HCT116 (cell line): Measurements from ENCODE around the gene PYCR2. TPM values are rescaled to one million over a fixed set of nuclear protein-coding genes. Genes with fewer than 3 reads are reported as not detected.

Source experiments
- ATAC-seq: fragments of 200-7000 bp; cut with Tn5 transposase; 2 replicates; pipeline ENCODE4 v1.9.1; 2020; ENCODE audit warnings: mild to moderate bottlenecking, moderate library complexity
- BruUV-seq: library from RNA; stranded (reverse); fragments of 400-500 nt; replicated peaks from 2 replicates; lab custom pipeline; 2021; lab: Mats Ljungman, UMichigan
- CTCF ChIA-PET: fragments of 300-600 bp; sonication (Branson Sonifier 250); formaldehyde crosslinking; loops from one replicate; lab custom pipeline; 2021; ENCODE audit warnings: antibody characterized with exemption; lab: Charles Lee
- POLR2A ChIA-PET: fragments of 300-600, 350-600 bp; sonication (Branson Sonifier 250); formaldehyde crosslinking; loops from one replicate; lab custom pipeline; 2021; ENCODE audit warnings: antibody characterized with exemption; lab: Charles Lee
- RAD21 ChIA-PET, 2 experiments: fragments of 300-600 bp; sonication (Branson Sonifier 250); formaldehyde crosslinking; loops; one replicate each; lab custom pipeline; 2023; ENCODE audit warnings: low total read pairs in 2 of 2; ENCODE audit not compliant: uncharacterized antibody in 2 of 2, unreplicated experiment in 2 of 2, low non-redundant PET in 1 of 2; lab: Charles Lee
- DNase-seq: peaks from one replicate; pipeline ENCODE4 v3.0.0-alpha.2; 2010; ENCODE audit warnings: low read depth, low spot score
- H2AFZ ChIP-seq: fragments of 200-600 bp; shearing (Covaris generic), sonication (generic); 2 replicates; pipeline ENCODE4 v1.6.1; 2017; ENCODE audit warnings: low read depth, mixed run types, mixed read lengths, antibody characterized with exemption, low read length; ENCODE audit not compliant: poor library complexity, severe bottlenecking
- H3K27ac ChIP-seq: 2 replicates; pipeline ENCODE4 v1.5.1; 2012; ENCODE audit warnings: low read depth, low read length
- H3K27me3 ChIP-seq: fragments of 200-600 bp; sonication (generic); 2 replicates; pipeline ENCODE4 v1.6.1; 2016; ENCODE audit warnings: mixed run types, low read length, mixed read lengths; ENCODE audit not compliant: insufficient read depth
- H3K36me3 ChIP-seq, 2 experiments: fragments of 200-500 bp in 1 of 2; fragments of 200-600 bp in 1 of 2; sonication (Bioruptor generic) in 1 of 2; sonication (generic) in 1 of 2; 2 replicates each; pipeline versions ENCODE4 v1.5.1 to v1.6.1; 2014 to 2016; ENCODE audit warnings: low read length in 2 of 2, inconsistent platforms in 1 of 2, mixed read lengths in 1 of 2, mixed run types in 1 of 2; ENCODE audit not compliant: insufficient read depth in 2 of 2, control insufficient read depth in 1 of 2
- H3K4me1 ChIP-seq, 2 experiments: fragments of 200-600 bp in 1 of 2; sonication (generic) in 1 of 2; 2 replicates each; pipeline versions ENCODE4 v1.5.1 to v1.6.1; 2012 to 2017; ENCODE audit warnings: low read length in 2 of 2, inconsistent platforms in 1 of 2, mild to moderate bottlenecking in 1 of 2, mixed read lengths in 1 of 2, mixed run types in 1 of 2, moderate library complexity in 1 of 2; ENCODE audit not compliant: insufficient read depth in 2 of 2, control insufficient read depth in 1 of 2
- H3K4me2 ChIP-seq: fragments of 200-600 bp; sonication (generic); 2 replicates; pipeline ENCODE4 v1.6.1; 2017; ENCODE audit warnings: mixed run types, low read length, mixed read lengths
- H3K4me3 ChIP-seq, 2 experiments: fragments of 200-600 bp in 1 of 2; sonication (generic) in 1 of 2; replicated peaks in 1 of 2; 2 replicates each; pipeline ENCODE4 v1.5.1; 2011 to 2016; ENCODE audit warnings: low read length in 2 of 2, control low read depth in 1 of 2, low read depth in 1 of 2, mild to moderate bottlenecking in 1 of 2, mixed read lengths in 1 of 2, mixed run types in 1 of 2
- H3K79me2 ChIP-seq: fragments of 200-600 bp; sonication (generic); 2 replicates; pipeline ENCODE4 v1.6.1; 2017; ENCODE audit warnings: mild to moderate bottlenecking, mixed run types, low read length, moderate library complexity, mixed read lengths; ENCODE audit not compliant: insufficient read depth
- H3K9ac ChIP-seq: fragments of 200-600 bp; sonication (generic); 2 replicates; pipeline ENCODE4 v1.6.1; 2016; ENCODE audit warnings: low read length, mixed read lengths
- H3K9me2 ChIP-seq: fragments of 200-600 bp; sonication (generic), shearing (Covaris generic); 2 replicates; pipeline ENCODE4 v1.6.1; 2017; ENCODE audit warnings: mixed run types, mild to moderate bottlenecking, moderate library complexity; ENCODE audit not compliant: insufficient read depth
- H3K9me3 ChIP-seq, 2 experiments: fragments of 200-500 bp in 1 of 2; fragments of 200-600 bp in 1 of 2; sonication (Bioruptor generic) in 1 of 2; sonication (generic) in 1 of 2; 2 replicates each; pipeline ENCODE4 v1.6.1; 2014 to 2017; ENCODE audit warnings: low read length in 2 of 2, mixed read lengths in 2 of 2, inconsistent platforms in 1 of 2, low read depth in 1 of 2, mild to moderate bottlenecking in 1 of 2, mixed run types in 1 of 2, moderate library complexity in 1 of 2; ENCODE audit not compliant: control insufficient read depth in 1 of 2, insufficient read depth in 1 of 2
- H4K20me1 ChIP-seq: fragments of 200-600 bp; sonication (generic), shearing (Covaris generic); 2 replicates; pipeline ENCODE4 v1.6.1; 2017; ENCODE audit warnings: mixed run types, mild to moderate bottlenecking, moderate library complexity; ENCODE audit not compliant: insufficient read depth
- CBX3 ChIP-seq: IDR thresholded peaks from 2 replicates; pipeline ENCODE4 v1.6.1; 2012; ENCODE audit warnings: low read depth
- CEBPB ChIP-seq: IDR thresholded peaks from 2 replicates; pipeline ENCODE4 v1.6.1; 2012; ENCODE audit warnings: low read depth
- CTCF ChIP-seq, 3 experiments: fragments of 200-600 bp in 1 of 3; sonication (generic) in 1 of 3; IDR thresholded peaks in 2 of 3; conservative IDR thresholded peaks in 1 of 3; 2 replicates each; pipeline ENCODE4 v1.5.1; 2012 to 2017; ENCODE audit warnings: low read depth in 2 of 3, low read length in 2 of 3, antibody characterized with exemption in 1 of 3, borderline replicate concordance in 1 of 3, control low read depth in 1 of 3, mild to moderate bottlenecking in 1 of 3, mixed read lengths in 1 of 3, mixed run types in 1 of 3, moderate library complexity in 1 of 3; ENCODE audit not compliant: insufficient read depth in 1 of 3
- EGR1 ChIP-seq: IDR thresholded peaks from 2 replicates; pipeline ENCODE4 v1.6.1; 2012; ENCODE audit warnings: low read depth
- ELF1 ChIP-seq: IDR thresholded peaks from 2 replicates; pipeline ENCODE4 v1.6.1; 2012; ENCODE audit warnings: low read depth, borderline replicate concordance
- EZH2 ChIP-seq: fragments of 200-600 bp; sonication (generic); IDR thresholded peaks from 2 replicates; pipeline ENCODE4 v1.6.1; 2017; ENCODE audit warnings: antibody characterized with exemption, mixed run types
- EZH2phosphoT487 ChIP-seq: fragments of 200-600 bp; IDR thresholded peaks from 2 replicates; pipeline ENCODE4 v1.6.1; 2018; ENCODE audit warnings: antibody characterized with exemption, borderline replicate concordance
- FOSL1 ChIP-seq: IDR thresholded peaks from 2 replicates; pipeline ENCODE4 v1.6.1; 2012; ENCODE audit warnings: low read depth
- POLR2A ChIP-seq: IDR thresholded peaks from 2 replicates; pipeline ENCODE4 v1.7.0; 2011; ENCODE audit warnings: borderline replicate concordance; ENCODE audit not compliant: insufficient read depth, insufficient read length; ENCODE audit errors: extremely low read depth
- RAD21 ChIP-seq: IDR thresholded peaks from 2 replicates; pipeline ENCODE4 v1.6.1; 2012; ENCODE audit warnings: low read depth, mild to moderate bottlenecking
- REST ChIP-seq: IDR thresholded peaks from 2 replicates; pipeline ENCODE4 v1.6.1; 2012; ENCODE audit warnings: low read depth
- SIN3A ChIP-seq: IDR thresholded peaks from 2 replicates; pipeline ENCODE4 v1.6.1; 2012; ENCODE audit warnings: low read depth
- SP1 ChIP-seq: IDR thresholded peaks from 2 replicates; pipeline ENCODE4 v1.6.1; 2012; ENCODE audit warnings: low read depth
- SRF ChIP-seq: IDR thresholded peaks from 2 replicates; pipeline ENCODE4 v1.6.1; 2012; ENCODE audit warnings: low read depth
- TCF7L2 ChIP-seq: IDR thresholded peaks from 2 replicates; pipeline ENCODE4 v1.7.0; 2011; ENCODE audit warnings: borderline replicate concordance, inconsistent platforms; ENCODE audit not compliant: insufficient read depth, insufficient read length; ENCODE audit errors: extremely low read depth
- YY1 ChIP-seq: IDR thresholded peaks from 2 replicates; pipeline ENCODE4 v1.6.1; 2011; ENCODE audit warnings: low read length, low read depth, moderate library complexity, mild to moderate bottlenecking; ENCODE audit not compliant: insufficient replicate concordance; ENCODE audit errors: extremely low read depth
- ZBTB33 ChIP-seq: IDR thresholded peaks from 2 replicates; pipeline ENCODE4 v1.6.1; 2011; ENCODE audit warnings: mild to moderate bottlenecking, low read length, moderate library complexity; ENCODE audit not compliant: insufficient replicate concordance; ENCODE audit errors: extremely low read depth
- ZFX ChIP-seq: fragments of 450-650 bp; IDR thresholded peaks from 2 replicates; pipeline ENCODE4 v1.6.1; 2017
- ZNF274 ChIP-seq: fragments of 200-500 bp; sonication (Bioruptor generic); IDR thresholded peaks from 2 replicates; pipeline ENCODE4 v1.6.1; 2014; ENCODE audit warnings: mild to moderate bottlenecking, low read depth, low read length, inconsistent platforms
- intact Hi-C: fragments of 100-400 bp; cut with micrococcal nuclease; formaldehyde crosslinking; loops from 2 replicates; pipeline ENCODE4 v1.10.0; 2022
- total RNA-seq: library from RNA; stranded (reverse); gene quantifications from one replicate; pipeline ENCODE4 v1.2.1, GENCODE V29; 2021; ENCODE audit not compliant: unreplicated experiment
- TF ChIP-seq, protein P1 (sequence below): IDR thresholded peaks from 2 replicates; pipeline ENCODE4 v1.6.1; 2012

Gene PYCR2
- total RNA-seq, 1 experiment from 2014 or later: 107 TPM

GRCh38 chr1:225926551-225927113 is 2.6 kb upstream of the PYCR2 start:
- POLR2A ChIA-PET: no interaction called here
- H3K9me2 ChIP-seq: no peaks in the 10 kb centered on the region
- no peaks in the 10 kb centered on the region for H3K9me3 ChIP-seq
- intact Hi-C loops: no loop called here
- no TSS peak for BruUV-seq
- no peak for ATAC-seq
- H3K27ac ChIP-seq: no peak overlapping the region
- no peak for TF ChIP-seq RAD21
- TF ChIP-seq ZFX: no peak
- no peak for TF ChIP-seq ELF1
- TF ChIP-seq EZH2phosphoT487: no peak
- TF ChIP-seq CBX3: no peak
- TF ChIP-seq TCF7L2: no peak
- TF ChIP-seq SIN3A: no peak
- TF ChIP-seq, protein P1, sequence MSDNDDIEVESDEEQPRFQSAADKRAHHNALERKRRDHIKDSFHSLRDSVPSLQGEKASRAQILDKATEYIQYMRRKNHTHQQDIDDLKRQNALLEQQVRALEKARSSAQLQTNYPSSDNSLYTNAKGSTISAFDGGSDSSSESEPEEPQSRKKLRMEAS: no peak
- TF ChIP-seq YY1: no peak
- no peak for TF ChIP-seq CTCF (IDR thresholded peaks at IDR 0.05 in 2 of 3, conservative IDR thresholded peaks at IDR 0.05 in 1 of 3; ENCODE audit: borderline replicate concordance in 1 of 3, insufficient read depth in 1 of 3, low read depth in 2 of 3, low read length in 2 of 3)
- TF ChIP-seq EGR1: no peak
- TF ChIP-seq ZBTB33: no peak
- no peak for TF ChIP-seq POLR2A
- no peak for TF ChIP-seq REST
- no peak for TF ChIP-seq FOSL1
- no peak for TF ChIP-seq EZH2
- no peak for TF ChIP-seq SP1
- TF ChIP-seq SRF: no peak
- no peak for TF ChIP-seq CEBPB
- TF ChIP-seq ZNF274: no peak
- TF ChIP-seq, all 23 proteins: peak for 0
- no peak overlapping the region for H3K9ac ChIP-seq
- no peaks in the 10 kb centered on the region for H4K20me1 ChIP-seq
- peaks cover 9 to 18% of the 10 kb centered on the region in 2 experiments for H3K4me1 ChIP-seq
- H3K36me3 ChIP-seq: peaks cover 0 to 12% of the 10 kb centered on the region in 2 experiments; a peak in 1 of 4 replicates
- CTCF ChIA-PET: no interaction called here
- no peak overlapping the region for H3K4me3 ChIP-seq
- H3K27me3 ChIP-seq: no peaks in the 10 kb centered on the region
- no peak overlapping the region for H2AFZ ChIP-seq
- RAD21 ChIA-PET: no interaction called here
- H3K79me2 ChIP-seq: peaks cover 25% of the 10 kb centered on the region
- H3K4me2 ChIP-seq: no peak overlapping the region
- no peak for DNase-seq
